Measurements from ENCODE around the gene TACR1. TPM values are rescaled to one million over a fixed set of nuclear protein-coding genes. Genes with fewer than 3 reads are reported as not detected.

TACR1 gene
- total RNA-seq, 1 experiment from 2014 or later: not detected

DNA sequence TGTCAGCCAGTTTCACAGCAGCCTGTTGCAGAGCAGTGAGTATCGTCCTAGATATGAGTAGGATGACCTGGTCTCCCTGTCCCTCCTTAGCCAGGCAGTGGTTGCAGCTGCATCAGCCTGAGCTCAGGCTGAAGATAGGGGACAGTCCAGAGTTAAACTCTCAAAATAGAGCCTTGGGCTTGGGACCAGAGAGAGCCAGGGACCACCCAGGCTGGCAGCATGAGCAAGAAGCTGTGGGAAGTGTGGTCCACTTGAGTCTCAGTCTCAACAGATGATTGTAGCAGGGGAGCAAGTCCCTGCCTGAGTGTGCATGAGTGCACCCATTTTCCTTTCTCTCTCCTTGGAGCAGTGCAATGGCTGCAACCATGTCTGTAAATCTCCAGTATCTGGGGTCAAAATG is 38.0 kb upstream of the TACR1 start:
- BruUV-seq (replicated peaks): no TSS peak
- TF ChIP-seq, protein P1, sequence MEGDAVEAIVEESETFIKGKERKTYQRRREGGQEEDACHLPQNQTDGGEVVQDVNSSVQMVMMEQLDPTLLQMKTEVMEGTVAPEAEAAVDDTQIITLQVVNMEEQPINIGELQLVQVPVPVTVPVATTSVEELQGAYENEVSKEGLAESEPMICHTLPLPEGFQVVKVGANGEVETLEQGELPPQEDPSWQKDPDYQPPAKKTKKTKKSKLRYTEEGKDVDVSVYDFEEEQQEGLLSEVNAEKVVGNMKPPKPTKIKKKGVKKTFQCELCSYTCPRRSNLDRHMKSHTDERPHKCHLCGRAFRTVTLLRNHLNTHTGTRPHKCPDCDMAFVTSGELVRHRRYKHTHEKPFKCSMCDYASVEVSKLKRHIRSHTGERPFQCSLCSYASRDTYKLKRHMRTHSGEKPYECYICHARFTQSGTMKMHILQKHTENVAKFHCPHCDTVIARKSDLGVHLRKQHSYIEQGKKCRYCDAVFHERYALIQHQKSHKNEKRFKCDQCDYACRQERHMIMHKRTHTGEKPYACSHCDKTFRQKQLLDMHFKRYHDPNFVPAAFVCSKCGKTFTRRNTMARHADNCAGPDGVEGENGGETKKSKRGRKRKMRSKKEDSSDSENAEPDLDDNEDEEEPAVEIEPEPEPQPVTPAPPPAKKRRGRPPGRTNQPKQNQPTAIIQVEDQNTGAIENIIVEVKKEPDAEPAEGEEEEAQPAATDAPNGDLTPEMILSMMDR (conservative IDR thresholded peaks at IDR 0.05; ENCODE audit: low read depth, low read length): no peak
- TF ChIP-seq EZH2 (IDR thresholded peaks at IDR 0.05; ENCODE audit: borderline replicate concordance, low read depth, low read length, poor library complexity, severe bottlenecking): no peak
- H3K9me3 ChIP-seq (ENCODE audit: low read depth, low read length, poor library complexity, severe bottlenecking): peaks cover 4% of the 10 kb centered on the region
- intact Hi-C loops (cut with micrococcal nuclease; ENCODE audit: unreplicated experiment): no loop called here
- ChIA-PET POLR2A (ENCODE audit: low non-redundant PET) (no interaction called here), CTCF (no interaction called here)
- H3K4me1 ChIP-seq (ENCODE audit: insufficient read depth, low read length, poor library complexity, severe bottlenecking): no peaks in the 10 kb centered on the region
- no peak overlapping the region for H3K27ac ChIP-seq (ENCODE audit: low read depth, low read length, poor library complexity, severe bottlenecking)
- H3K27me3 ChIP-seq (replicated peaks; ENCODE audit: insufficient read depth, low read depth, low read length, poor library complexity): no peaks in the 10 kb centered on the region
- H3K36me3 ChIP-seq (ENCODE audit: insufficient read depth, low read length, poor library complexity, severe bottlenecking): no peaks in the 10 kb centered on the region
- no peak overlapping the region for H3K4me3 ChIP-seq (ENCODE audit: low read depth, low read length, poor library complexity, severe bottlenecking)
- DNase-seq (ENCODE audit: low spot score): no peak

- H3K4me3 ChIP-seq (ENCODE audit: low read depth, low read length, poor library complexity, severe bottlenecking): no peak overlapping the region
- no peaks in the 10 kb centered on the region for H3K4me1 ChIP-seq (ENCODE audit: insufficient read depth, low read length, poor library complexity, severe bottlenecking)
- H3K27me3 ChIP-seq (replicated peaks; ENCODE audit: insufficient read depth, low read depth, low read length, poor library complexity): no peaks in the 10 kb centered on the region
- TF ChIP-seq, protein P1 (conservative IDR thresholded peaks at IDR 0.05; ENCODE audit: low read depth, low read length): no peak
- no peak for TF ChIP-seq EZH2 (IDR thresholded peaks at IDR 0.05; ENCODE audit: borderline replicate concordance, low read depth, low read length, poor library complexity, severe bottlenecking)
- H3K9me3 ChIP-seq (ENCODE audit: low read depth, low read length, poor library complexity, severe bottlenecking): no peaks in the 10 kb centered on the region
- ChIA-PET POLR2A (ENCODE audit: low non-redundant PET) (no interaction called here), CTCF (no interaction called here)
- DNase-seq (ENCODE audit: low spot score): no peak
- intact Hi-C loops (cut with micrococcal nuclease; ENCODE audit: unreplicated experiment): no loop called here
- H3K27ac ChIP-seq (ENCODE audit: low read depth, low read length, poor library complexity, severe bottlenecking): no peak overlapping the region
- no peaks in the 10 kb centered on the region for H3K36me3 ChIP-seq (ENCODE audit: insufficient read depth, low read length, poor library complexity, severe bottlenecking)
- BruUV-seq (replicated peaks): no TSS peak
Measured at GRCh38 chr2:75233965-75234364, 34.6 kb upstream of the TACR1 start.

DNA sequence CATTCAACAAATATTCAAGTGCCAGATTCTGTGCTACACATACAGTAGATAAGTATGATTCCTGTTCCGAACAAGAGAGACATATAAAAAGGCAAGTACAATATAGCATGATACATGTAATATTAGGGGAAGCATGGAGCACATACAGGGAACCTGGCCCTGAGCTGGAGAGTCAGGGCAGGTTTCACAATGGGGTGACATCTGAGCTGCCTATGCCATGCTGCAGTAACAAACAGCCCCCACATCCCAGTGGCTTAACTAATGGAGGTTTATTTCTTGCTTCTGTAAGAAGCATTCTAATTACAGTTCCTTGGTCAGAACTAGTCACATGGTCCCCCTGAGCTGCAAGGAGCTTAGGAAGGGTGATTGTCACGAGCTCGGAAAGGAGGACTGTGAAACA is 27.3 kb upstream of the TACR1 start:
- H3K9me3 ChIP-seq (ENCODE audit: low read depth, low read length, poor library complexity, severe bottlenecking): no peaks in the 10 kb centered on the region
- TF ChIP-seq, protein P1 (conservative IDR thresholded peaks at IDR 0.05; ENCODE audit: low read depth, low read length): no peak
- no peak for TF ChIP-seq EZH2 (IDR thresholded peaks at IDR 0.05; ENCODE audit: borderline replicate concordance, low read depth, low read length, poor library complexity, severe bottlenecking)
- no peak overlapping the region for H3K4me3 ChIP-seq (ENCODE audit: low read depth, low read length, poor library complexity, severe bottlenecking)
- H3K4me1 ChIP-seq (ENCODE audit: insufficient read depth, low read length, poor library complexity, severe bottlenecking): no peaks in the 10 kb centered on the region
- CTCF ChIA-PET: no interaction called here
- POLR2A ChIA-PET (ENCODE audit: low non-redundant PET): no interaction called here
- no peaks in the 10 kb centered on the region for H3K36me3 ChIP-seq (ENCODE audit: insufficient read depth, low read length, poor library complexity, severe bottlenecking)
- intact Hi-C loops (cut with micrococcal nuclease; ENCODE audit: unreplicated experiment): no loop called here
- no peak for DNase-seq (ENCODE audit: low spot score)
- H3K27ac ChIP-seq (ENCODE audit: low read depth, low read length, poor library complexity, severe bottlenecking): no peak overlapping the region
- H3K27me3 ChIP-seq (replicated peaks; ENCODE audit: insufficient read depth, low read depth, low read length, poor library complexity): no peaks in the 10 kb centered on the region
- no TSS peak for BruUV-seq (replicated peaks)

Data from A673 (cell line).